GM19372 (cell line): ENCODE data around the gene RBM15B.

Experiments
- ATAC-seq: cut with Tn5 transposase; IDR thresholded peaks from one replicate; pipeline ENCODE4 v1.9.1; 2021; ENCODE audit warnings: mild to moderate bottlenecking, low read depth, moderate library complexity; ENCODE audit not compliant: unreplicated experiment

Gene RBM15B

GRCh38 chr3:51441282-51442030 lies 50.4 kb downstream of the RBM15B start:
- ATAC-seq: no peak

DNA sequence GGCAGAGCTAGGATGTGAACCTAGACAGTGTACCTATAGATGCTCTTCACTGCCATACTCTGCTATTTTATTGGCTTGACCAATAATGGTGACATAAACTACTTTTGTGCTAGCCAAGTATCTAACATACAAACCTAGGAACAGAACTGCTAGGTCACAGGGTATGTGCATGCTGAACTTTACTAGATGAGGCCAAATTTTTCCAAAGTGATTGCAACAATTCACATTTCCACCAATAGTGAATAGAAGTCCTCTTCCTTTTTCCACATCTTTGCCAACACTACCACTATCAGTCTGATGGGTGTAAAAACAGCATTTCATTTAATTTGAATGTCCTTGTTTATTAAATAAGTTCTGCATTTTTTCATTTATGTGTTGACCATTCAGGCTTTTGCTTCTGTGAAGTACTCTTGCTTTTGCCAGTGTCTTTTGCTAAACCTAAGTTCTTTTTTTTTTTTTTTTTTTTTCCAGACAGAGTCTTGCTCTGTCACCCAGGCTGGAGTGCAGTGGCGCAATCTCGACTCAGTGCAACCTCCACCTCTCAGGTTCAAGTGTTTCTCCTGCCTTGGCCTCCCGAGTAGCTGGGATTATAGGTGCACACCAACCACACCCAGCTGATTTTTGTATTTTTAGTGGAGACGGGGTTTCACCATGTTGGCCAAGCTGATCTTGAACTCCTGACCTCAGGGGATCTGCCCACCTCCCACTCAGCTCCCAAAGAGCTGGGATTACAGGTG lies 54.6 kb downstream of the RBM15B start:
- no peak for ATAC-seq
